ENCODE data around the gene MEGF6.

GRCh38 chr1:3530926-3531818 is 80.1 kb downstream of the MEGF6 start:
- TF ChIP-seq CTCF (IDR thresholded peaks at IDR 0.05) = no peak
- no peak for TF ChIP-seq EZH2 (IDR thresholded peaks at IDR 0.05; ENCODE audit: borderline replicate concordance, insufficient read depth, low read depth, low read length, poor library complexity, severe bottlenecking)
